ENCODE data around the gene KRTAP9-2.
"Not testable (repeated sequence)": the region's sequence is repeated elsewhere in the genome, so short reads cannot be mapped to it uniquely, and the experiment has no call there.

Gene KRTAP9-2

DNA sequence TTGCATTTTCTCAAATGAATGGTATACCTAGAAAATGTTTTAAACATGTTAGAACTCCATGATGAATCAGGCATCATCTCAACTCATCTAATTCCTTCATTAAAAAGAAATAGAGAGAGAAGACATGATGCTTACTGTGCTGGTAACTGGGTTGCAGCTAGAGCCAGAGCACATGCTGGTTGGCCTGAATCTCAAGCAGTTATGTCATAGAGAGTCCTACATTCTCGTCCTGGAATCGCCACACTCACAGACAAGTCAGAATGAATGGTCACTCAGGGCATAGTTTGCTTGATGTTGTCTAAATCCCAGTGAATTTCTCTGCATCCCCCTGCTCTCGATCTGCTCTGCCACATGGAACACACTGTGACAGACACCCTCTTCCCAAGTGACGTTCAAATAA is 10.7 kb downstream of the KRTAP9-2 start:
- not testable (repeated sequence) for DNase-seq

DNA sequence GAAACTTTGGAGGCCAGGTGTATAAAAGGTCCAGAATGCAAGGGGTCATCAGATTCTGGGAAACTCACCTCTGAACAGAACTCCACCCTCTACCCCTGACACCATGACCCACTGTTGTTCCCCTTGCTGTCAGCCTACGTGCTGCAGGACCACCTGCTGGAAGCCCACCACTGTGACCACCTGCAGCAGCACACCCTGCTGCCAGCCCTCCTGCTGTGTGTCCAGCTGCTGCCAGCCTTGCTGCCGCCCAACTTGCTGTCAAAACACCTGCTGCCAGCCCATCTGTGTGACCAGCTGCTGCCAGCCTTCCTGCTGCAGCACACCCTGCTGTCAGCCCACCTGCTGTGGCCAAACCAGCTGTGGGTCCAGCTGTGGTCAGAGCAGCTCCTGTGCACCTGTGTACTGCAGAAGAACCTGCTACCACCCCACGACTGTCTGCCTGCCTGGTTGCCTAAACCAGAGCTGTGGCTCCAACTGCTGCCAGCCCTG is 11.5 kb downstream of the KRTAP9-2 start, which contains the start of gene KRTAP9-8:
Gene KRTAP9-8 (plus strand): TSS at position 51 of the 489 bp plus-strand sequence. CDS start 53 bp downstream, at position 104.
- DNase-seq = not testable (repeated sequence)

DNA sequence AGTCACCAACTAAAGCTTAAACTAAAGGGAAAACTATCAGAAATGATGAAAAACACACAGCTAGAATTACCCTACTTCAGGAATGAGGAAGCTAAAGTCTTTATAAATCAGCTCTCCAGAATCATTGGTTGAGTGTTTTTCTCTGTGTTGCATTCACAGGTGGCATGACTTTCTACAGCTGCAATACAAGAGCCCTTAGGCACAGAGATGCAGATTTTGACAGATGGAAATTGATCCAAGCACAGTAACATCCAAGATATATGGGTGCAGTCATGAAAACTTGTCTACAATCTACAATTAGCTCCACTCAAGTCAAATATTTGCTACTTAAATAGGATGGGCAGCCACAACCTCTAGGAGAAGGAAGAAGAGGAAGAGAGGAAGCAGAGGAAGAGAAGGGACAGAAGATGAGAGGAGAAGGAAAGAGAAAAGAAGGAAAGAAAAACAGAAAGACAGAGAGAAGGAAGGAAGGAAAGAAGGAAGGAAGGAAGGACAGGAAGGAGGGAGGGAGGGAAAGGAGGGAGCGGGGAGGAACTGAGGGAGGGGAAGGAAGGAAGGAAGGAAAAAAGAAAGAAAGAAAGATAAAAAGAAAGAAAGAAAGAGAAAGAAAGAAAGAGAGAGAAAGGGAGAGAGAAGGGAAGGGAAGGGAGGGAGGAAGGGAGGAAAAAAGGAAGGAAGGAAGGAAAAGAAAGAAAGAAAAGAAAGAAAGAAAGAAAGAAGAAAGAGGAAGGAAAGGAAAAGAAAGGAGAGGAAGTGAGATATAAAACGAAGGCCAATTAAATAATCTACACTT is 20.7 kb downstream of the KRTAP9-2 start:
- not testable (repeated sequence) for DNase-seq

DNA sequence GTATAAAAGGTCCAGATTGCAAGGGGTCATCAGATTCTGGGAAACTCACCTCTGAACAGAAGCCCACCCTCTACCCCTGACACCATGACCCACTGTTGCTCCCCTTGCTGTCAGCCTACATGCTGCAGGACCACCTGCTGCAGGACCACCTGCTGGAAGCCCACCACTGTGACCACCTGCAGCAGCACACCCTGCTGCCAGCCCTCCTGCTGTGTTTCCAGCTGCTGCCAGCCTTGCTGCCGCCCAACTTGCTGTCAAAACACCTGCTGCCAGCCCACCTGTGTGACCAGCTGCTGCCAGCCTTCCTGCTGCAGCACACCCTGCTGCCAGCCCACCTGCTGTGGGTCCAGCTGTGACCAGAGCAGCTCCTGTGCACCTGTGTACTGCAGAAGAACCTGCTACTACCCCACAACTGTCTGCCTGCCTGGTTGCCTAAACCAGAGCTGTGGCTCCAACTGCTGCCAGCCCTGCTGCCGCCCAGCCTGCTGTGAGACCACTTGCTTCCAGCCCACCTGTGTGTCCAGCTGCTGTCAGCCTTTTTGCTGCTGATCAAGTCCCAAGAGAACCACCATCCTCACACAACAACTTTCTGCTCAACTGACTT is 23.3 kb downstream of the KRTAP9-2 start, which contains the start of gene KRTAP9-4:
Gene KRTAP9-4 (plus strand): TSS at position 51 of the 604 bp plus-strand sequence. CDS start 34 bp downstream, at position 85.
- not testable (repeated sequence) for DNase-seq

DNA sequence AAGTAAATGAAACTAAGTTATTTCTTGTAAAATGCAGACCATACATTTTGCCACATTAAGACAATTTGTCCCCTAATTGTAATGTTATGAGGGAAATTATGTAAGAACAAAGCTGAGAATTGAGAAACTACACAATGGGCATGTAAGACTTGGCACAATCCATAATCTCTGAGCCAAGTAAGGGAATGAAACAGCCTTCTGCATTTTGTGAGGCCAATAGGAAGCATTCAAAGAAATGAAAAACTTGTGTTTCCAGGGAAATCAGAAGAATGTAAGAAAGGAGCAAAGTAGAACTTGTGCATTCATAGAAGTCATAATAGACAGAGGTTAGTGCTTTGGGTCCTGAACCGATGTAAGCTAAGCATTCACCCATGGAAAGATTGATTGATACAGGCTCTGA is 24.8 kb downstream of the KRTAP9-2 start:
- no peak for DNase-seq

DNA sequence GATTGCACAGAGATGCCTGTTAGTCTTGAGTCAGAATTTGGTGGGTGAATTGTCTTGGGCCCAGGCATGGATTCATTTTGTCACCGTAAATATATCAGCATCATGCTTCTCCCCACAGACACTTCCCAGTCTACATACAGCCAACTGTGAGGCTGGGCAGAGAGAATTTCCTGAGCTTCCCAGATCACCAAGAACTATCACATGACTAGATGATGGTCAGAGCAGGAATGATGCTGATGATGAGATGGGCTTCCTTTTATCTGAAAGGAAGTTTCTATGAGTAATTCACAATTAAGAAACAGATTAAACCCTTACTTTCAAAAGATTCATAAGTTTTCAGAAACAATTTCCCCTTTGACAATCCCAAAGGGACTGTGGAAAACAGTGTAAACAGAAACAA is 28.4 kb downstream of the KRTAP9-2 start:
- DNase-seq = no peak

DNA sequence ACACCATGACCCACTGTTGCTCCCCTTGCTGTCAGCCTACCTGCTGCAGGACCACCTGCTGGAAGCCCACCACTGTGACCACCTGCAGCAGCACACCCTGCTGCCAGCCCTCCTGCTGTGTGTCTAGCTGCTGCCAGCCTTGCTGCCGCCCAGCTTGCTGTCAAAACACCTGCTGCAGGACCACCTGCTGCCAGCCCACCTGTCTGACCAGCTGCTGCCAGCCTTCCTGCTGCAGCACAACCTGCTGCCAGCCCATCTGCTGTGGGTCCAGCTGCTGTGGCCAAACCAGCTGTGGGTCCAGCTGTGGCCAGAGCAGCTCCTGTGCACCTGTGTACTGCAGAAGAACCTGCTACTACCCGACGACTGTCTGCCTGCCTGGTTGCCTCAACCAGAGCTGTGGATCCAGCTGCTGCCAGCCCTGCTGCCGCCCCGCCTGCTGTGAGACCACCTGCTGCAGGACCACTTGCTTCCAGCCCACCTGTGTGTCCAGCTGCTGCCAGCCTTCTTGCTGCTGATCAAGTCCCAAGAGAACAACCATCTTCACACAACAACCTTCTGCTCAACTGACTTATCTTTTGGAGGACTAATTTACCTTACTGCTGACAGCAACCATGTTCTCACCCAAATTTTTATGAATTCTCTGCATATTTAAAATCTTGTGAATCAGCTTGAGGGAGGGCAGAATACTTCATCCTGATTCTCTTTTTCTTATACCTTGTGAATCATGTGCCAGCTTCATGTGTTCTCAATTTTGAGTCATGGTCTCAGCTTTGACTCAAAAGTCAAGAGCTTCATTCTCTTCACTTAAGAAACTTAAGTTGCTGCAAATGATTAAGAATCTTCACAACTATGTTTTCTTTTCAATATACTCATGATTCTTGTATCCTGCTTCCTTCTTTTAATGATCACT is 29.2 kb downstream of the KRTAP9-2 start, which contains the start of gene KRTAP9-9:
Gene KRTAP9-9 (plus strand): TSS at position 4 of the 910 bp plus-strand sequence.
- not testable (repeated sequence) for DNase-seq

DNA sequence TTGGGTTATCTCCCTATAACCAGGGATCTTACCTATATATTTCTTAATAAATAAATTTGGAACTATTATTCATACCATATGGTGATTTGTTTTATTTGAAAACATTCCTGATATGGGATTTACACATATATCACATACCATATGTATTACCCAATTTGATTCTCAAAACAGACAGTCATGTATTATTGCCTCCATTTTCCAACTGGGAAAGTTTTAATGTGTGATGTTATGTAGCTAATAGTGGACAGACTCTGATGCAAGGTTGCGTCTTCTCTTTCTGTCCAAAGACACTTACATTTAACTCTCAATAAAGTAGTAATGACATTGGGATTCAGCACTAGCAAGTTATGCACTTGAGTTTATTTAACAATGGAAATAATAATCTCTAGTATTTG is 29.8 kb downstream of the KRTAP9-2 start:
- no peak for DNase-seq

DNA sequence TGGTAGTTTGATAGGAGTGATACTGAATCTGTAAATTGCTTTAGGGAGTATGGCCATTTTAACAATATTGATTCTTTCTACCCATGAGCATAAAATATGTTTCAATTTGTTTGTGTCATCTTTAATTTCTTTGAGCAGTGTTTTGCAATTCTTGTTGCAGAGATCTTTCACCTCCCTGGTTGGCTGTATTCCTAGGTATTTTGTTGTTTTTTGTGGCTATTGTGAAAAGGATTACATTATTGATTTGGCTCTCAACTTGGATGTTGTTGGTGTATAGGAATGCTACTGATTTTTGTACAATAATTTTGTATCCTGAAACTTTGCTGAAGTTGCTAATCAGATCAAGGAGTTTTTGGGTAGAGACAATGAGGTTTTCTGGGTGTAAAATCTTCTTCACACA is 32.0 kb downstream of the KRTAP9-2 start:
- no peak for DNase-seq

DNA sequence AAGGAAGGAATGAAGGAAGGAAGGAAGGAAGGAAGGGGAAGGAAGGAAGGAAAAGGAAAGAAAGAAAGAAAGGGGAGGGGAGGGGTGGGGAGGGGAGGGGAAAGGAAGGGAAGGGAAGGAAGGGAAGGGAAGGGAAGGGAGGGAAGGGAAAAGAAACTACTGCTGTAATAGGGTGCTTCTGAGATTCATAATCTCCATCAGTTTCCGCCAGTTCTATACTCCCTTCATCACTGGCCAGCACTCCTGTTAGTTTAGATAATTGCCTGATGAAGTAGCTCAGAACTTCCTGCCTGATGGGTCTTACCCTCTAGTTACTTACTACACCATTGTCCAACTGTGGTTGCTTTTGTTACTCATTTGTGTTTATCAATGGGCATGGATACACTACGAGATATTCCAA is 36.8 kb downstream of the KRTAP9-2 start:
- DNase-seq = no peak

DNA sequence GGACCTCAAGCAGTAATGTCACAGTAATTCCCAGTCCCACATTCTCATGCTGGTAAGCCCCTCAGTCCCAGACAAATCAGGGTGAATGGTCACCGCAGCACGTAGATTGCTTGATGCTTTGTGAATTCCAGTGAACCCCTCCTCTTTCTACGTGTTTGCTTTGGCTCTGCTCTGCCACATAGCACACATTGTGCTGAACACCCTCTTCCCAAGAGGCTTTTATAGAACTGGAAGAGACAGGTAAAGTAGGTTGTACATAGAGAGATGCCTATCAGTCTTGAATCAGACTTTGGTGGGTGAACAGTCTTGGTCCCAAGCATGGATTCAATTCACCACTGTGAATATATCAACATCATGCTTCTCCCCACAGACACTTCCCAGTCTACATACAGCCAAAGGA is 38.2 kb downstream of the KRTAP9-2 start:
- DNase-seq = no peak

DNA sequence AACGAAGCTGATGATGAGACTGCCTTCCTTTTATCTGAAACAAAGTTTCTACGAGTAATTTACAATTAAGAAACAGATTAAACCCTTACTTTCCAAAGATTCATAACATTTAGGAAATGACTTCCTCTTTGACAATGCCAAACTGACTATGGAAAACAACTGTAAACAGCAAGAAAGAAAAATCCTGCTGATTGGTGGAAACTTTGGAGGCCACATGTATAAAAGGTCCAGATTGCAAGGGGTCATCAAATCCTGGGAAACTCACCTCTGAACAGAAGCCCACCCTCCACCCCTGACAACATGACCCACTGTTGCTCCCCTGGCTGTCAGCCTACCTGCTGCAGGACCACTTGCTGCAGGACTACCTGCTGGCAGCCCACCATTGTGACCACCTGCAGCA is 38.6 kb downstream of the KRTAP9-2 start, which contains the start of gene KRTAP9-6:
Gene KRTAP9-6 (plus strand): TSS at position 301 of the 400 bp plus-strand sequence. CDS start 0 bp downstream, at position 301.
- no peak for DNase-seq

DNA sequence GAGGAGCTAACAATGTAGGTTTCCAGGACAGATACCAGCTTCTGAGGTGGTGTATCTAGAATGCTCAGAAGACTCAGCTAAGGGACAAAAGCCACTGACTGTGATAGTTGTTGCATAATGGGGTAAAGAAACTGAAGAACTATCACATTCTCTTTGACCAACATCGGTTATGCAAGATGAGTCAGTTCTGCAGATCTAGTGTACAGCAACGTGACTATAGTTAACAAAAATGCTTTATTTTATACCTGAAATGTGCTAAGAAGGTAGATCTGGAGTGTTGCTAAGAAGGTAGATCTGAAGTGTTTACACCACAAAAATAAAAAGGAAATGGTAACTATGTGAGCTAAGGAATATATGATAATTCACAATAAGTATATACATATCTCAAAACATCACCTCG is 41.3 kb downstream of the KRTAP9-2 start:
- DNase-seq = no peak

DNA sequence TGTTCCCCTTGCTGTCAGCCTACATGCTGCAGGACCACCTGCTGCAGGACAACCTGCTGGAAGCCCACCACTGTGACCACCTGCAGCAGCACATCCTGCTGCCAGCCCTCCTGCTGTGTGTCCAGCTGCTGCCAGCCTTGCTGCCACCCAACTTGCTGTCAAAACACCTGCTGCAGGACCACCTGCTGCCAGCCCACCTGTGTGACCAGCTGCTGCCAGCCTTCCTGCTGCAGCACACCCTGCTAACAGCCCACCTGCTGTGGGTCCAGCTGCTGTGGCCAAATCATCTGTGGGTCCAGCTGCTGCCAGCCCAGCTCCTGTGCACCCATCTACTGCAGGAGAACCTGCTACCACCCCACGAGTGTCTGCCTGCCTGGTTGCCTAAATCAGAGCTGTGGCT is 44.9 kb downstream of the KRTAP9-2 start:
- DNase-seq = not testable (repeated sequence)

DNA sequence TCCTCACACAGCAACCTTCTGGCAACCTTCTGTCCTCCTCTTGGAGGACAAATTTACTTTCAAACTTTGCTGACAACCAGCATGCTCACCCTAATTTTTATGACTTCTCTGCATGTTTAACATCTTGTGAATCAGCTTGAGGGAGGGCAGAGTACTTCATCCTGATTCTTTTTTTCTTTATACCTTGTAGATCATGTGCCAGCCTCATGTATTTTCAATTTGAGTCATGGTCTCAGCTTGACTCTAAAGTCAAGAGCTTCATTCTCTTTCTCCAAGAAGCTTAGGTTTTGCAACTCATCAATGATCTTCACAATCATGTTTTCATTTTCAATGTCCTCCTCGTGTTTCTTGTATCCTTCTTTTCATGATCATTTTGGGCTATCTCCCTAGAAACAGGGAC is 45.4 kb downstream of the KRTAP9-2 start:
- DNase-seq = no peak

DNA sequence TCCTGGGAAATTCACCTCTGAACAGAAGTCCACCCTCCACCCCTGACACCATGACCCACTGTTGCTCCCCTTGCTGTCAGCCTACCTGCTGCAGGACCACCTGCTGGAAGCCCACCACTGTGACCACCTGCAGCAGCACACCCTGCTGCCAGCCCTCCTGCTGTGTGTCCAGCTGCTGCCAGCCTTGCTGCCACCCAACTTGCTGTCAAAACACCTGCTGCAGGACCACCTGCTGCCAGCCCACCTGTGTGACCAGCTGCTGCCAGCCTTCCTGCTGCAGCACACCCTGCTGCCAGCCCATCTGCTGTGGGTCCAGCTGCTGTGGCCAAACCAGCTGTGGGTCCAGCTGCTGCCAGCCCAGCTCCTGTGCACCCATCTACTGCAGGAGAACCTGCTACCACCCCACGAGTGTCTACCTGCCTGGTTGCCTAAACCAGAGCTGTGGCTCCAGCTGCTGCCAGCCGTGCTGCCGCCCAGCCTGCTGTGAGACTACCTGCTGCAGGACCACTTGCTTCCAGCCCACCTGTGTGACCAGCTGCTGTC is 49.3 kb downstream of the KRTAP9-2 start, which contains the start of gene KRTAP9-7:
Gene KRTAP9-7 (plus strand): TSS at position 51 of the 543 bp plus-strand sequence. CDS start 0 bp downstream, at position 51.
- DNase-seq = not testable (repeated sequence)
